Prostate gland (tissue), 2 donors: ENCODE measurements around the gene VPS41.

Experiments
- CTCF ChIP-seq, 4 experiments: fragments of 200-600 bp in 2 of 4; fragments of 450-650 bp in 2 of 4; sonication (generic) in 2 of 4; IDR thresholded peaks; 1 replicate in 3 of 4; 2 replicates in 1 of 4; pipeline ENCODE4 v1.5.1; 2016 to 2019; ENCODE audit warnings: antibody characterized with exemption in 4 of 4, mild to moderate bottlenecking in 2 of 4, moderate library complexity in 2 of 4
- POLR2A ChIP-seq: fragments of 450-650 bp; IDR thresholded peaks from one replicate; pipeline ENCODE4 v1.6.1; 2016; ENCODE audit warnings: antibody characterized with exemption, mild to moderate bottlenecking

- TF ChIP-seq CTCF (IDR thresholded peaks at IDR 0.05), result no peak
- peak; percentile 46 for TF ChIP-seq POLR2A
Observed at GRCh38 chr7:38908759-38909335, at the start of gene VPS41.
